LNCAP (cell line): ENCODE measurements around the gene COL7A1.

Experiments used
- CTCF ChIP-seq: fragments of 450-650 bp; IDR thresholded peaks from 2 replicates; pipeline ENCODE4 v1.5.1; 2017; ENCODE audit warnings: mild to moderate bottlenecking

COL7A1 gene

GRCh38 chr3:48634661-48635221 lies 39.6 kb upstream of the COL7A1 start:
- TF ChIP-seq CTCF, result no peak

DNA sequence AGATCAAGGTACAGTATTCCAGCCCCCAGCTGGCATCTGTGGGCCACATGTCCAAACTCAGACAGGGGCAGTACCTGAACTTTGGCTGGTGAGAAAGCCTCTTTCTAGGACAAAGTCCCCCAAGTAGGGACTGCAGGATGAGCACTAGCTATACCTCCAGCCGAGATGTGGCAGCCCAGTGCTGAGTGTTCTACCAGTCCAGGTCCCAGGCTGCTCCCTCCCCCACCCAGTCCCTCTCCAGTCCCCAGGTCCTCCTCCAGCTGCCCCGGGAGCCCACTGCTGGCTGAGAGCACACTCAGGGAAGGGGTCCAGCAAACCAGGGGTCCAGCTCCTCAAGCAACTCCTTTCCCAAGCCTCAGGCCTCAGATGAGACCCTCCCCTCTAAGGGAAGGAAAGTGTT lies 38.6 kb upstream of the COL7A1 start:
- no peak for TF ChIP-seq CTCF

DNA sequence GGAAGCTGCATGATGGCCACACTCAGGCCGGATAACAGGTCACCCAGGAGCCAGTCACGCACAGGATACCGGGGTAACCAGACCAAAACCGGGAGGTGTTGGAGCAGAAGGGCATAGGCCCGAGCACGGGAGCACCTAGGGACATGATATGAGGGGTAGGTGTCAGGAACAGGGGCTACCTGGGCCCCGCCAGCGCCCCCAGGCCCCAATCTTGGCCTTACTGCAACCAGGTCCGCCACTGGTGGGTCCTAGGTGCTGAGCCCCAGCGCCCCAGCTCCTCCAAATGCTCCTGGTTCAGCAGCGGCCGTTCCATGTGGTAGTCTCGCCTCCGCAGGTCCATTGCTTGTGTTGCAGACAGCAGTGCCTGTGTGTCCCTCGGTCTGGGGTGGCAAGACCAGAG lies 38.1 kb upstream of the COL7A1 start:
- no peak for TF ChIP-seq CTCF

DNA sequence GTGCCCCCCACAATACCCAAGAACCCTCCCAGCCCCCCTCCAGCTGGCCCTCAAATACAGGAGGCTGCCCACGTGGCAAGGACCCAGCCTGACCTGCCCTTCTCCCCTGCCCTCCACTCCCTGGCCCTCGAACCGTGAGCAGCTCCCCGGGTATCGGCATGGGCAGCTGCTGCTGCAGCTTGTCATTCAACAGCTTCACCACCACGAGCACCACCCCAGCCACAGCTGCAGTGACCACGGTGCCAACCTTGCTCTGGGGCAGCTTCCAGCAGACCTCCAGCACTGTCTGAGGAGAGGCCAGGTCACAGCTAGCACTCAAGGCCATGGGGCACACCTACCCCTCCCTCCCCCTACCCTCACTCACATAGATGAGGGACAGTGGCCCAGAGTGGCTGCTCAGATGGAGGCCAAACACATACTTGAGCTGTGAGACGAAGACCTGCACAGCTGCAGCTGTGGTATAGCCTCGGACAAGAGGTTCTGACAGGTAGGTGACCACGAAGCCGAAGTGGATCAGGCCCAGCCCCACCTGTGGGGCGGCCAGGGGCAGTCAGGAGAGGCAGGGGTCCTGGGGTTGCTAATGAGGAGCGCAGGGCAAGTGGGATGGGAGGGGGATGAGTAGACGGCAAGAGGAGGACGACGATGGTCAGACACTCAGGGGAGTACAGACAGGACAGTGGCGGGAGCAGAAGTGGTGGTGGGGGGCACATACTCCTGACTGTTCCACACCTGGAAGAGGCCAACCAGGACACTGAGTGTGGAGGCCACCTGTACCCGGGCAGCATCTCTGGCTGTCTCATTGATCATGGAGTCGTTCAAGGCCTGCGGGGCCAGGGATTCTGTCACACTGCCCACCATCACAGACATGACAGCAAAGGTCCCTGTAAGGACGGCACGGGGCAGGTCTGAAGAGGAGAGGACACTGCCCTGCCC lies 36.7 kb upstream of the COL7A1 start:
- no peak for TF ChIP-seq CTCF

DNA sequence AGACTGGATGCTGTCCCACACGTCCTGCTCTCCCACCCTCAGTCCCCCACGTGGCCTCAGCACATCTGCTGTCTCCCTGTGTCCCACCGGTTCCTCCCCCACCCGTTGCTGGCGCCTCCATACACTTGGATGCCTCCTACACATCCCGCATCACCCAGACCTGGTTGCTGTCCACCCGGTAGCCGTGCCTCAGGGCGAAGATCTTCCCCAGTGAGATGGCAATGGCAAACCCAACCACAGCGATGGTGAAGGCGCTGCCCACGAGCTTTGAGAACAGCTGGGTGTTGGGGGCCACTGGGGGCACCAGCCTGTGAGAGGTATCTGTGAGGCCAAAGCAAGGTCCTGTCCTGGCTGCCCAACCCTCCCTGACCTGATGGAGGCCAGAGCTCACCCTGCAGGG lies 35.7 kb upstream of the COL7A1 start:
- no peak for TF ChIP-seq CTCF

- TF ChIP-seq CTCF, result no peak
Measured at GRCh38 chr3:48630407-48630806, 35.3 kb upstream of the COL7A1 start.

DNA sequence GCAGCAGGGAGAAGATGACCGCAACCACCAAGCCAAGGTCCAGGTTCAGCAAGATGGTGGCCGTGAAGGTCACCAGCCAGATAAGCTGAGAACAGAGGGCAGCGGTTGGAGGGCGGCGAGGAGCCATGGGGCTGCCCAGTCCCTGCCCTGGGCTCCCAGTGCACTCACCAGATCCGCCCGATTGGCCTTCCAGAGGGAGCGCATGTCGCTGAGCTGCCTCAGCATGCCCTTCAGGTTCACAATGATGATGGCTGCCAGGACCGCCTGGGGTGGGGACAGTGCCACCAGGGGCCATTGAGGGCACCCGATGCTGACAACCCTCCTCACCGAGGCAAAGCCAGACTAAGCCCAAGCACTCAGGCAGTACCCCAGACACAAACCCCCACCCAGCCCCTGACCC lies 34.8 kb upstream of the COL7A1 start:
- no peak for TF ChIP-seq CTCF
